ENCODE results near the gene NKAIN4. TPM values are rescaled to one million over a fixed set of nuclear protein-coding genes. Genes with fewer than 3 reads are reported as not detected.

The NKAIN4 gene
- total RNA-seq, 2 experiments from 2014 or later, result not detected

DNA sequence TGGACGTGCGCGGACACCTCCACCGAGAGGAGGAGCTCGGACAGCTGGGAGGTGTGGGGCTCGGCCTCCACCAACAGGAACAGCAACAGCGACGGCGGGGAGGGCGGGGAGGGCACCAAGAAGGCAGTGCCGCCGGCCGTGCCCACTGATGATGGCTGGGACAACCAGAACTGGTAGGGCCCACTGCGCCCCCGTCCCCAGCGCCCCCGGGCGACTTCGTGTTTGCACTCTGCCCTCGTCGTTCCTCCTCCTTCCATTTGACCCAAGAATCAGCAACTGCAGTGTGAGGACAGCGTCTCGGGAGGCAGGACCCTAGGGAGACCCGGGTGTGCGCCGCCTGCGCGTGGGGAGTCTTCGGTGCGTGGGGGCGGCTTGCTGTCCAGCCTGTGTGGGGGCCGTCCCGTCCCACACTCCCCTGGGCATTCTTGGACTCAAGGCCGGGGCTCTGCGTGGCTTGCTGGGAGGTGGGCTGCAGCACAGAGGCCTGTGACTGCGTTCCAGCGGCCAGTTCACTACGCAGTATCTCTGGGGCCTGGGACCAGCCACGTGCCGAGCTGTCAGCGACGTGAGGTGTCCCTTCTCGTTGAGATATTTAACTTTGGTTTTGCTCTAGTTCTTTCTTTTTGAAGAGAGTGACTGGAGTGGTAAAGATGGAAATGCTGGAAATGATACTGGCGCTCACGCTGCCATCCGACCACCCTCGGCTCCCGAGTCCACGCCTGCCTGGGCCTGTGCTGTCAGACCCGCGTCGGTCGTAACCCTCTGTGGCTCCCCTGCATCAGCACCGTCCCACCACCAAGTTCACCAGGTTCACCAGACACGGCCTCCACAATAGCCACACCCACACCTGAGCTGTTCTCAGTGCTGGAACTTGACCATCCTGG lies 33.7 kb upstream of the NKAIN4 start:
- H2AFZ ChIP-seq (ENCODE audit: low read length), result no peak overlapping the region
- H4K20me1 ChIP-seq (ENCODE audit: insufficient read depth, low read length), result no peaks in the 10 kb centered on the region
- ChIA-PET CTCF (ENCODE audit: unreplicated experiment) (no interaction called here), POLR2A (no interaction called here)
- no peak for TF ChIP-seq EZH2phosphoT487 (IDR thresholded peaks at IDR 0.05; ENCODE audit: borderline replicate concordance, low read depth, low read length)
- no peak overlapping the region for H3K4me2 ChIP-seq (ENCODE audit: low read length)
- no peaks in the 10 kb centered on the region for H3K4me1 ChIP-seq (ENCODE audit: insufficient read depth, low read length, poor library complexity, severe bottlenecking)
- no peaks in the 10 kb centered on the region for H3K9me2 ChIP-seq (ENCODE audit: insufficient read depth, low read length)
- no peak for DNase-seq (ENCODE audit: low spot score)
- BruUV-seq (replicated peaks), result no TSS peak
- no peak overlapping the region for H3K4me3 ChIP-seq (ENCODE audit: low read depth, low read length, poor library complexity, severe bottlenecking)
- intact Hi-C loops (cut with micrococcal nuclease; ENCODE audit: unreplicated experiment), result no loop called here
- H3K79me2 ChIP-seq (ENCODE audit: insufficient read depth, low read depth, low read length), result no peaks in the 10 kb centered on the region
- H3K9me3 ChIP-seq (ENCODE audit: low read length), result no peaks in the 10 kb centered on the region
- H3K36me3 ChIP-seq (ENCODE audit: insufficient read depth, low read length), result peaks cover 10% of the 10 kb centered on the region; the same call in 1 of the 2 replicates
- no peak overlapping the region for H3K27ac ChIP-seq (ENCODE audit: low read depth, low read length, poor library complexity, severe bottlenecking)

DNA sequence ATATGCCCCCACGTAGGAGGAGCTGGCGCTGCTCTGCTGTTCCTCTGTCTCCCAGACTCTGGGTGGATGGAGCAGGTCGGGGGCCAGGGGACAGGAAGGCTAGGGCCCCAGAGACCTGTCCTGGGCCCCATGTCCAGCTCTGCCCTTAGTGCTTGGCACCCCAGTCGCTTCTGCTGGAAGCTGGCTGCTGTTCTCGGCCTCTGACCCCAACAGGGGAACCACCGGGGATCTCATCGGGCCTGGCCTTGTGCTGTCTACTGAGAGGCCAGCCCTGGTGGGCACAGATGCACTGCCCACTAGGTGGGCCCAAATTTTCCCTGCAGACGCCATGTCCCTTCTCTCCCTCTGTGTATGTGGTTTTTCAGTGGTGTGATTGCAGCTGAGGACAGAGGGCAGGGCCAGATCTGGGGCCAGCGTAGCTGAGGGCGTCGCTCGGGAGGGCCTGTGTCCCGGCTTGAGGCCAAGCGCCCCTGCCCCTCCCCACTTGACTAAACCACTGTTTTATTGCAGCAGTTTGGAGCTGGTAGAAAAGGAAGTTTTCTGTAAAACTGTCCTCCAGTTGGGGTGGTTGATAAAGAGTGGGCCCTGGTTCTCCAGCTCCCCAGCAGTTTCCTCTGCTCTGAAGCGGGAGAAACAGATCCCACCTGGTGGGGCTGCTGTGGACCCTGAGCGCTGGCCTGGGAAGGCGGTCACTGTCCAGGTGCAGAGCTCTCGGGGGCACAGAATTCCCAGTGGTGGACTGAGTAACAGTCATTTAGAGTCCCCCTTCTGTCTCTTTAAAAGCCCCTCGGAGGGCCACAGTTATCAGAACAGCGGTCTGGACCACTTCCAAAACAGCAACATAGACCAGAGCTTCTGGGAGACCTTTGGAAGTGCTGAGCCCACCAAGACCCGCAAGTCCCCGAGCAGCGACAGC lies 32.8 kb upstream of the NKAIN4 start:
- H3K79me2 ChIP-seq (ENCODE audit: insufficient read depth, low read depth, low read length), result no peaks in the 10 kb centered on the region
- no peak overlapping the region for H3K27ac ChIP-seq (ENCODE audit: low read depth, low read length, poor library complexity, severe bottlenecking)
- H3K4me3 ChIP-seq (ENCODE audit: low read depth, low read length, poor library complexity, severe bottlenecking), result no peak overlapping the region
- peaks cover 15% of the 10 kb centered on the region; the same call in 1 of the 2 replicates for H3K36me3 ChIP-seq (ENCODE audit: insufficient read depth, low read length)
- no peak for DNase-seq (ENCODE audit: low spot score)
- no peaks in the 10 kb centered on the region for H3K4me1 ChIP-seq (ENCODE audit: insufficient read depth, low read length, poor library complexity, severe bottlenecking)
- intact Hi-C loops (cut with micrococcal nuclease; ENCODE audit: unreplicated experiment), result no loop called here
- no peak overlapping the region for H2AFZ ChIP-seq (ENCODE audit: low read length)
- no peak for TF ChIP-seq EZH2phosphoT487 (IDR thresholded peaks at IDR 0.05; ENCODE audit: borderline replicate concordance, low read depth, low read length)
- TF ChIP-seq, protein P1, sequence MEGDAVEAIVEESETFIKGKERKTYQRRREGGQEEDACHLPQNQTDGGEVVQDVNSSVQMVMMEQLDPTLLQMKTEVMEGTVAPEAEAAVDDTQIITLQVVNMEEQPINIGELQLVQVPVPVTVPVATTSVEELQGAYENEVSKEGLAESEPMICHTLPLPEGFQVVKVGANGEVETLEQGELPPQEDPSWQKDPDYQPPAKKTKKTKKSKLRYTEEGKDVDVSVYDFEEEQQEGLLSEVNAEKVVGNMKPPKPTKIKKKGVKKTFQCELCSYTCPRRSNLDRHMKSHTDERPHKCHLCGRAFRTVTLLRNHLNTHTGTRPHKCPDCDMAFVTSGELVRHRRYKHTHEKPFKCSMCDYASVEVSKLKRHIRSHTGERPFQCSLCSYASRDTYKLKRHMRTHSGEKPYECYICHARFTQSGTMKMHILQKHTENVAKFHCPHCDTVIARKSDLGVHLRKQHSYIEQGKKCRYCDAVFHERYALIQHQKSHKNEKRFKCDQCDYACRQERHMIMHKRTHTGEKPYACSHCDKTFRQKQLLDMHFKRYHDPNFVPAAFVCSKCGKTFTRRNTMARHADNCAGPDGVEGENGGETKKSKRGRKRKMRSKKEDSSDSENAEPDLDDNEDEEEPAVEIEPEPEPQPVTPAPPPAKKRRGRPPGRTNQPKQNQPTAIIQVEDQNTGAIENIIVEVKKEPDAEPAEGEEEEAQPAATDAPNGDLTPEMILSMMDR (conservative IDR thresholded peaks at IDR 0.05; ENCODE audit: low read length), result no peak
- POLR2A ChIA-PET, result no interaction called here
- no peaks in the 10 kb centered on the region for H3K9me2 ChIP-seq (ENCODE audit: insufficient read depth, low read length)
- no TSS peak for BruUV-seq (replicated peaks)
- no peak overlapping the region for H3K4me2 ChIP-seq (ENCODE audit: low read length)
- no peaks in the 10 kb centered on the region for H4K20me1 ChIP-seq (ENCODE audit: insufficient read depth, low read length)
- H3K9me3 ChIP-seq (ENCODE audit: low read length), result no peaks in the 10 kb centered on the region
- CTCF ChIA-PET (ENCODE audit: unreplicated experiment), result no interaction called here

All from OCI-LY7 (cell line).